MCF 10A (cell line): ENCODE data around the gene PIM3. TPM values are rescaled to one million over a fixed set of nuclear protein-coding genes. Genes with fewer than 3 reads are reported as not detected.

ENCODE experiments used
- BruUV-seq: library from RNA; stranded (reverse); fragments of 400-500 nt; replicated peaks from 2 replicates; lab custom pipeline; 2021; lab: Mats Ljungman, UMichigan
- CTCF ChIA-PET: fragments of 300-600 bp; sonication (Branson Sonifier 250); formaldehyde crosslinking; extraction: SDS; loops from one replicate; lab custom pipeline; 2021; ENCODE audit warnings: antibody characterized with exemption, inconsistent platforms; lab: Yijun Ruan, JAX
- POLR2A ChIA-PET: fragments of 300-600, 350-650 bp; sonication (Branson Sonifier 250); formaldehyde crosslinking; extraction: SDS; loops from one replicate; lab custom pipeline; 2020; ENCODE audit warnings: antibody characterized with exemption, inconsistent platforms; lab: Yijun Ruan, JAX
- DNase-seq: peaks from one replicate; pipeline ENCODE4 v3.0.0-alpha.2; 2018; ENCODE audit not compliant: unreplicated experiment
- H3K27ac Mint-ChIP-seq: one replicate; pipeline ENCODE4 v1.8.0; 2022; ENCODE audit warnings: mild to moderate bottlenecking, low read depth, mixed read lengths; ENCODE audit not compliant: unreplicated experiment
- H3K27me3 Mint-ChIP-seq: one replicate; pipeline ENCODE4 v1.8.0; 2022; ENCODE audit warnings: mixed read lengths; ENCODE audit not compliant: insufficient read depth, unreplicated experiment
- H3K36me3 Mint-ChIP-seq: one replicate; pipeline ENCODE4 v1.8.0; 2022; ENCODE audit warnings: mild to moderate bottlenecking, moderate library complexity, mixed read lengths; ENCODE audit not compliant: insufficient read depth, unreplicated experiment
- H3K4me1 Mint-ChIP-seq: one replicate; pipeline ENCODE4 v1.8.0; 2022; ENCODE audit warnings: mixed read lengths; ENCODE audit not compliant: insufficient read depth, unreplicated experiment
- H3K4me3 Mint-ChIP-seq: one replicate; pipeline ENCODE4 v1.8.0; 2022; ENCODE audit warnings: mild to moderate bottlenecking, moderate library complexity, mixed read lengths; ENCODE audit not compliant: unreplicated experiment
- H3K9me3 Mint-ChIP-seq: one replicate; pipeline ENCODE4 v1.8.0; 2022; ENCODE audit warnings: mixed read lengths; ENCODE audit not compliant: unreplicated experiment
- intact Hi-C: fragments of 100-400 bp; cut with micrococcal nuclease; formaldehyde crosslinking; loops from 2 replicates; pipeline ENCODE4 v1.14.1; 2022
- total RNA-seq: library from RNA; stranded (reverse); gene quantifications from 2 replicates; pipeline ENCODE4 v1.2.3, GENCODE V29; 2022
- TF ChIP-seq, protein P1 (sequence below): fragments of 200-600 bp; IDR thresholded peaks from one replicate; pipeline ENCODE4 v1.8.0; 2022; ENCODE audit warnings: antibody characterized with exemption, mild to moderate bottlenecking; ENCODE audit not compliant: unreplicated experiment

Gene PIM3
- total RNA-seq, 1 experiment from 2014 or later = 56.3 TPM

DNA sequence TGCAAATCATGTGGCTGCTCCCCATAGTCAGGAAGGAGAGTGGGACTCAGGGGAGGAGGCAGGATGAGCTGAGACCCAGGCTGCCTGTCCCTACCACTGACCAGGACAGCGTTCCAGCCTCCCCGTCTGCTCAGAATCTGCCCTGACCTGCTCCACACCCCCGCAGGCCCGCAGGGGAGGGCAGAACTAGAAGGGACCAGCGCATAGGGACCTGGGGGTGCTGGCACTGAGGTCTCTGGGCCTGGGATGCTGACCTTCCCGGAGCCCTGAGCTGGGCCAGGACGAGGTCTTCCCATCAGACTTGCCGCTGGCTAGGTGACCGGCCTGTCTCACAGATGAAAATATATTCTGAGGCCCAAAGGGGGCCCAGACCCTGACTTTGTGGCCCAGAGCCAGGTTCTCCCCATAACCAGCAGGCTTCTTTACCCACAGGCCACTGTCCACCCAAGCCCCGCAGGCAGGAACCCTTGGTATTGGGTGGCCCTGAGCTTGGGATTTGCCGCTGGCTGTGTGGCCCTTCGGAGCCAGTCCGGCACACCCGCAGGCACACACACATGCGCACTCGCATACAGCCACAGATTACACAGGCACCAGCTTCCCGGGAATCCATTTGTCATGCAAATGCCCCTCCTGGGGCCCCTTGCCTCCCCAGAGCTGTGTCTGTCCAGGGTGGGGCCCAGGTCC is 13.8 kb upstream of the PIM3 start:
- TF ChIP-seq, protein P1, sequence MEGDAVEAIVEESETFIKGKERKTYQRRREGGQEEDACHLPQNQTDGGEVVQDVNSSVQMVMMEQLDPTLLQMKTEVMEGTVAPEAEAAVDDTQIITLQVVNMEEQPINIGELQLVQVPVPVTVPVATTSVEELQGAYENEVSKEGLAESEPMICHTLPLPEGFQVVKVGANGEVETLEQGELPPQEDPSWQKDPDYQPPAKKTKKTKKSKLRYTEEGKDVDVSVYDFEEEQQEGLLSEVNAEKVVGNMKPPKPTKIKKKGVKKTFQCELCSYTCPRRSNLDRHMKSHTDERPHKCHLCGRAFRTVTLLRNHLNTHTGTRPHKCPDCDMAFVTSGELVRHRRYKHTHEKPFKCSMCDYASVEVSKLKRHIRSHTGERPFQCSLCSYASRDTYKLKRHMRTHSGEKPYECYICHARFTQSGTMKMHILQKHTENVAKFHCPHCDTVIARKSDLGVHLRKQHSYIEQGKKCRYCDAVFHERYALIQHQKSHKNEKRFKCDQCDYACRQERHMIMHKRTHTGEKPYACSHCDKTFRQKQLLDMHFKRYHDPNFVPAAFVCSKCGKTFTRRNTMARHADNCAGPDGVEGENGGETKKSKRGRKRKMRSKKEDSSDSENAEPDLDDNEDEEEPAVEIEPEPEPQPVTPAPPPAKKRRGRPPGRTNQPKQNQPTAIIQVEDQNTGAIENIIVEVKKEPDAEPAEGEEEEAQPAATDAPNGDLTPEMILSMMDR = no peak
- H3K27me3 Mint-ChIP-seq = no peaks in the 10 kb centered on the region
- ChIA-PET CTCF (interaction anchor here (0.6 to 4.2 kb wide), 4 partner anchors 15 to 81 kb away, joined by 3 to 16 read pairs (median 4); no protein-coding TSS in a partner anchor), POLR2A (interaction anchor here (1.1 to 6.2 kb wide), 4 partner anchors 11 to 22 kb away, joined by 4 to 55 read pairs (median 28); partner anchors contain the start of gene PIM3)
- no TSS peak for BruUV-seq
- peak overlapping the region; percentile 8 for H3K4me3 Mint-ChIP-seq
- H3K4me1 Mint-ChIP-seq = peaks cover 13% of the 10 kb centered on the region
- peak overlapping the region; percentile 49 for H3K27ac Mint-ChIP-seq
- no peaks in the 10 kb centered on the region for H3K9me3 Mint-ChIP-seq
- intact Hi-C loops = no loop called here
- DNase-seq = no peak
- no peaks in the 10 kb centered on the region for H3K36me3 Mint-ChIP-seq

DNA sequence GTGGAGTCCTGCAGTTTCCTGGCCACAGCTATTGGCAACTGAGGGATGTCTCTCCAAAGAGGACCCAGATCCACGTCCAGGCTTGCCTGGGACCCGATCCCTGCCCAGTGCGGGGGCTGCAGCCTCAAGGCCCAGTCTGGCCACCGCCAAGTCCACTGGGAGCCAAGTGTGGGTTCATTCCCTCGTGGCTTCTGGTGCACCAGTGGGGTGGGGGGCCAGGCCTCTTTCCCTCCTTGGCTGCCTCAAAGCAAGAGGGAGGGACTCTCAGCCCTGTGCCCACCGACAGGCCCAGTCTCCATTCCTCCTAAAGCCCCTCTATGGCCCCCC is 13.3 kb upstream of the PIM3 start:
- peaks cover 18% of the 10 kb centered on the region for H3K4me1 Mint-ChIP-seq
- TF ChIP-seq, protein P1 = no peak
- no peak overlapping the region for H3K4me3 Mint-ChIP-seq
- H3K27me3 Mint-ChIP-seq = no peaks in the 10 kb centered on the region
- ChIA-PET POLR2A (interaction anchor here (0.6 to 6.2 kb wide), 6 partner anchors 8 to 29 kb away, joined by 3 to 55 read pairs (median 8); partner anchors contain the start of gene PIM3), CTCF (interaction anchor here (0.6 to 4.2 kb wide), 4 partner anchors 14 to 80 kb away, joined by 3 to 16 read pairs (median 4); no protein-coding TSS in a partner anchor)
- intact Hi-C loops = no loop called here
- no peaks in the 10 kb centered on the region for H3K9me3 Mint-ChIP-seq
- H3K36me3 Mint-ChIP-seq = no peaks in the 10 kb centered on the region
- no TSS peak for BruUV-seq
- no peak for DNase-seq
- no peak overlapping the region for H3K27ac Mint-ChIP-seq

DNA sequence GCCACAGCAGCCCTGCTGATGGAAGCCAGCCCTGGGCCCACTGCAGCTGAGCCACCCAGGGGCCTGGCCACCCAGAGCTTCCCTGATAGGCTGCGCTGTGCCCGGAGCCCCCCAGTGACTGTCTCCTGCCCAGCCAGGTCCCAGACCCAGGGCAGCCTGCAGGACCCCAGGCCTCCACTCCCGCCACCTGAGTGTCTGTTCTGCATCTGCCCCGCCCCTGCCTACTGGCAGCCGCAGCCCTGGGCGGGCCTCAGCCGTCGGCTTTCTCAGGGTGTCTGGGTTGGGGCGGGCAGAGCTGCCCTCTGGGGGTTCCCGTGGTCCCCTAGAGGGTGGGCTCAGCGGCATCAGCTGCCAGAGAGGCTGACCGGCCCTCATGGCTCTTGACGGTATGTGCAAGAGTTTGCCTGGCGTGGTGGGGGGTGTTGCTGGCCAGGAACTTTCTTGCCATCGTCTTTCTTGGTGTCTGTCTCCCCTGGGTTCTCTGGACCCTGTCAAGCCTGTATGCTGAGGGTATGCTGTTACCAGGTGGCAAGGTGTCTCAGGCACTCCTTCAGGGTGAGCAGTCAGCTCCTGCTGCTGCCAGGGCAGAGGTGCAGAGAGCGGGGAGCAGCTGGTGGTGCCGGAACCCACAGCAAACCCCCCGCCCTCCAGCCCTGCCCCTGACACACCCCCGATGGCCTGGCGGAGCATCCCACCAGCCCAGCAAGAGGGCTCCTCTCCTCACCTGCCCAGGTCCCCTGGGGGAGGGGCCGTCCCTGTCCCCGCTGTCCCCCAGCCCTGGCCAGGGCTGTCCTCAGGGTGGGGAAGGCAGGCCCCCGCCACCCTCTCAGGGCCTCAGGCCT is 12.2 kb upstream of the PIM3 start:
- BruUV-seq = TSS peak; percentile 56
- TF ChIP-seq, protein P1 = no peak
- ChIA-PET CTCF (interaction anchor here (0.6 to 4.2 kb wide), 5 partner anchors 13 to 442 kb away, joined by 3 to 16 read pairs (median 3); no protein-coding TSS in a partner anchor), POLR2A (interaction anchor here (0.6 to 6.2 kb wide), 7 partner anchors 9 to 79 kb away, joined by 3 to 55 read pairs (median 8); partner anchors contain the start of gene PIM3)
- Mint-ChIP-seq H3K27me3 (no peaks in the 10 kb centered on the region), H3K4me1 (peaks cover 22% of the 10 kb centered on the region), H3K36me3 (no peaks in the 10 kb centered on the region), H3K4me3 (peak overlapping the region; percentile 76), H3K27ac (peak overlapping the region; percentile 84), H3K9me3 (no peaks in the 10 kb centered on the region)
- DNase-seq = peak; percentile 38
- intact Hi-C loops = no loop called here
